ENCODE measurements around the gene AGBL1. TPM values are rescaled to one million over a fixed set of nuclear protein-coding genes. Genes with fewer than 3 reads are reported as not detected.

Gene AGBL1
- total and polyA plus RNA-seq, 2 experiments from 2014 or later, result 0.03 TPM; not detected in 1

DNA sequence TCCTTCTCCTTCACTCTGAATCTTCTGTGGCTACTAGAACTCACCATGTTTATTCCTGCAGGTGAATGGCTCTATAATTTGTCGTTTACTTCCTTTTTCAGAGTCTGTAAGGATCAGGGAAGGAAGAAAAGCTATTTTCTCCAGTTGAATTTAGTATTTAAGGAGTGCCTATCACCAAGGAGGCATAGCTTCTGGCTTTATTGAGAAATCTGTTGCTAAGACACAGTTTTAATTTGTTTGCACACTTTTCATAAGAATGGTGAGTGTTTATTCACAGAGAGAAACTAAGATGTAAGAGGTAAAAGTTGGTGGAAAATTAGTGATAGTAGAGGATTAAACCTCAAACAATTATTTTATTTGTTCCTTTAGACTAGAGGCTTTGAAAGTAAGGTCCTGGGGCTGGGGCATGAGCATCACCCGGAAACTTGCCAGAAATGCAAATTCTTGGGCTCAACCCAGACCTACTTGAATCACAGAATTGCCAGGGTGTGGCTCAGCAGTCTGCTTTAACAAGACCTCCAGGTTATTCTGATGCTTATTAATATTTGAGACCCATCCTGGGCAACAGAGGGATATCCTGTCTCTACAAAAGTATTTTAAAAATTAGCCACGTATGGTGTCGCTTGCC lies 461.3 kb downstream of the AGBL1 start:
- H3K27ac Mint-ChIP-seq, result no peak overlapping the region
- H3K4me3 Mint-ChIP-seq, result no peak overlapping the region
- no peaks in the 10 kb centered on the region for H3K9me3 Mint-ChIP-seq
- no peaks in the 10 kb centered on the region for H3K36me3 Mint-ChIP-seq (ENCODE audit: low read depth)
- H3F3A ChIP-seq (replicated peaks; ENCODE audit: low read depth), result no peaks in the 10 kb centered on the region
- no peak overlapping the region for H3K4me3 ChIP-seq
- peaks cover 2% of the 10 kb centered on the region for H3K27me3 Mint-ChIP-seq (ENCODE audit: insufficient read depth, low read depth, poor library complexity)
- H3K27me3 ChIP-seq (ENCODE audit: insufficient read depth), result no peaks in the 10 kb centered on the region
- 0 out of 2 replicates have a peak overlapping the region, but pooled peaks have one; percentile 53 for H2AFZ ChIP-seq
- no peak for ATAC-seq
- H3K79me2 ChIP-seq (replicated peaks; ENCODE audit: insufficient read depth), result no peaks in the 10 kb centered on the region
- H3K9me2 ChIP-seq (ENCODE audit: insufficient read depth), result peaks cover 21% of the 10 kb centered on the region
- H3K27ac ChIP-seq (ENCODE audit: low read depth), result no peak overlapping the region
- no peak for DNase-seq (ENCODE audit: low spot score)
- no peak overlapping the region for H3K4me2 ChIP-seq
- H3K4me1 Mint-ChIP-seq, result no peaks in the 10 kb centered on the region
- TF ChIP-seq NANOG (IDR thresholded peaks at IDR 0.05; ENCODE audit: borderline replicate concordance), result no peak
- no peak for TF ChIP-seq POLR2AphosphoS5 (IDR thresholded peaks at IDR 0.05; ENCODE audit: low read depth)
- TF ChIP-seq, protein P1, sequence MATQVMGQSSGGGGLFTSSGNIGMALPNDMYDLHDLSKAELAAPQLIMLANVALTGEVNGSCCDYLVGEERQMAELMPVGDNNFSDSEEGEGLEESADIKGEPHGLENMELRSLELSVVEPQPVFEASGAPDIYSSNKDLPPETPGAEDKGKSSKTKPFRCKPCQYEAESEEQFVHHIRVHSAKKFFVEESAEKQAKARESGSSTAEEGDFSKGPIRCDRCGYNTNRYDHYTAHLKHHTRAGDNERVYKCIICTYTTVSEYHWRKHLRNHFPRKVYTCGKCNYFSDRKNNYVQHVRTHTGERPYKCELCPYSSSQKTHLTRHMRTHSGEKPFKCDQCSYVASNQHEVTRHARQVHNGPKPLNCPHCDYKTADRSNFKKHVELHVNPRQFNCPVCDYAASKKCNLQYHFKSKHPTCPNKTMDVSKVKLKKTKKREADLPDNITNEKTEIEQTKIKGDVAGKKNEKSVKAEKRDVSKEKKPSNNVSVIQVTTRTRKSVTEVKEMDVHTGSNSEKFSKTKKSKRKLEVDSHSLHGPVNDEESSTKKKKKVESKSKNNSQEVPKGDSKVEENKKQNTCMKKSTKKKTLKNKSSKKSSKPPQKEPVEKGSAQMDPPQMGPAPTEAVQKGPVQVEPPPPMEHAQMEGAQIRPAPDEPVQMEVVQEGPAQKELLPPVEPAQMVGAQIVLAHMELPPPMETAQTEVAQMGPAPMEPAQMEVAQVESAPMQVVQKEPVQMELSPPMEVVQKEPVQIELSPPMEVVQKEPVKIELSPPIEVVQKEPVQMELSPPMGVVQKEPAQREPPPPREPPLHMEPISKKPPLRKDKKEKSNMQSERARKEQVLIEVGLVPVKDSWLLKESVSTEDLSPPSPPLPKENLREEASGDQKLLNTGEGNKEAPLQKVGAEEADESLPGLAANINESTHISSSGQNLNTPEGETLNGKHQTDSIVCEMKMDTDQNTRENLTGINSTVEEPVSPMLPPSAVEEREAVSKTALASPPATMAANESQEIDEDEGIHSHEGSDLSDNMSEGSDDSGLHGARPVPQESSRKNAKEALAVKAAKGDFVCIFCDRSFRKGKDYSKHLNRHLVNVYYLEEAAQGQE (IDR thresholded peaks at IDR 0.05; ENCODE audit: unreplicated experiment), result no peak
- TF ChIP-seq, protein P2, sequence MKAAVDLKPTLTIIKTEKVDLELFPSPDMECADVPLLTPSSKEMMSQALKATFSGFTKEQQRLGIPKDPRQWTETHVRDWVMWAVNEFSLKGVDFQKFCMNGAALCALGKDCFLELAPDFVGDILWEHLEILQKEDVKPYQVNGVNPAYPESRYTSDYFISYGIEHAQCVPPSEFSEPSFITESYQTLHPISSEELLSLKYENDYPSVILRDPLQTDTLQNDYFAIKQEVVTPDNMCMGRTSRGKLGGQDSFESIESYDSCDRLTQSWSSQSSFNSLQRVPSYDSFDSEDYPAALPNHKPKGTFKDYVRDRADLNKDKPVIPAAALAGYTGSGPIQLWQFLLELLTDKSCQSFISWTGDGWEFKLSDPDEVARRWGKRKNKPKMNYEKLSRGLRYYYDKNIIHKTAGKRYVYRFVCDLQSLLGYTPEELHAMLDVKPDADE (IDR thresholded peaks at IDR 0.05), result no peak
- TF ChIP-seq STAT1 (IDR thresholded peaks at IDR 0.05; ENCODE audit: unreplicated experiment), result no peak
- TF ChIP-seq, protein P3, sequence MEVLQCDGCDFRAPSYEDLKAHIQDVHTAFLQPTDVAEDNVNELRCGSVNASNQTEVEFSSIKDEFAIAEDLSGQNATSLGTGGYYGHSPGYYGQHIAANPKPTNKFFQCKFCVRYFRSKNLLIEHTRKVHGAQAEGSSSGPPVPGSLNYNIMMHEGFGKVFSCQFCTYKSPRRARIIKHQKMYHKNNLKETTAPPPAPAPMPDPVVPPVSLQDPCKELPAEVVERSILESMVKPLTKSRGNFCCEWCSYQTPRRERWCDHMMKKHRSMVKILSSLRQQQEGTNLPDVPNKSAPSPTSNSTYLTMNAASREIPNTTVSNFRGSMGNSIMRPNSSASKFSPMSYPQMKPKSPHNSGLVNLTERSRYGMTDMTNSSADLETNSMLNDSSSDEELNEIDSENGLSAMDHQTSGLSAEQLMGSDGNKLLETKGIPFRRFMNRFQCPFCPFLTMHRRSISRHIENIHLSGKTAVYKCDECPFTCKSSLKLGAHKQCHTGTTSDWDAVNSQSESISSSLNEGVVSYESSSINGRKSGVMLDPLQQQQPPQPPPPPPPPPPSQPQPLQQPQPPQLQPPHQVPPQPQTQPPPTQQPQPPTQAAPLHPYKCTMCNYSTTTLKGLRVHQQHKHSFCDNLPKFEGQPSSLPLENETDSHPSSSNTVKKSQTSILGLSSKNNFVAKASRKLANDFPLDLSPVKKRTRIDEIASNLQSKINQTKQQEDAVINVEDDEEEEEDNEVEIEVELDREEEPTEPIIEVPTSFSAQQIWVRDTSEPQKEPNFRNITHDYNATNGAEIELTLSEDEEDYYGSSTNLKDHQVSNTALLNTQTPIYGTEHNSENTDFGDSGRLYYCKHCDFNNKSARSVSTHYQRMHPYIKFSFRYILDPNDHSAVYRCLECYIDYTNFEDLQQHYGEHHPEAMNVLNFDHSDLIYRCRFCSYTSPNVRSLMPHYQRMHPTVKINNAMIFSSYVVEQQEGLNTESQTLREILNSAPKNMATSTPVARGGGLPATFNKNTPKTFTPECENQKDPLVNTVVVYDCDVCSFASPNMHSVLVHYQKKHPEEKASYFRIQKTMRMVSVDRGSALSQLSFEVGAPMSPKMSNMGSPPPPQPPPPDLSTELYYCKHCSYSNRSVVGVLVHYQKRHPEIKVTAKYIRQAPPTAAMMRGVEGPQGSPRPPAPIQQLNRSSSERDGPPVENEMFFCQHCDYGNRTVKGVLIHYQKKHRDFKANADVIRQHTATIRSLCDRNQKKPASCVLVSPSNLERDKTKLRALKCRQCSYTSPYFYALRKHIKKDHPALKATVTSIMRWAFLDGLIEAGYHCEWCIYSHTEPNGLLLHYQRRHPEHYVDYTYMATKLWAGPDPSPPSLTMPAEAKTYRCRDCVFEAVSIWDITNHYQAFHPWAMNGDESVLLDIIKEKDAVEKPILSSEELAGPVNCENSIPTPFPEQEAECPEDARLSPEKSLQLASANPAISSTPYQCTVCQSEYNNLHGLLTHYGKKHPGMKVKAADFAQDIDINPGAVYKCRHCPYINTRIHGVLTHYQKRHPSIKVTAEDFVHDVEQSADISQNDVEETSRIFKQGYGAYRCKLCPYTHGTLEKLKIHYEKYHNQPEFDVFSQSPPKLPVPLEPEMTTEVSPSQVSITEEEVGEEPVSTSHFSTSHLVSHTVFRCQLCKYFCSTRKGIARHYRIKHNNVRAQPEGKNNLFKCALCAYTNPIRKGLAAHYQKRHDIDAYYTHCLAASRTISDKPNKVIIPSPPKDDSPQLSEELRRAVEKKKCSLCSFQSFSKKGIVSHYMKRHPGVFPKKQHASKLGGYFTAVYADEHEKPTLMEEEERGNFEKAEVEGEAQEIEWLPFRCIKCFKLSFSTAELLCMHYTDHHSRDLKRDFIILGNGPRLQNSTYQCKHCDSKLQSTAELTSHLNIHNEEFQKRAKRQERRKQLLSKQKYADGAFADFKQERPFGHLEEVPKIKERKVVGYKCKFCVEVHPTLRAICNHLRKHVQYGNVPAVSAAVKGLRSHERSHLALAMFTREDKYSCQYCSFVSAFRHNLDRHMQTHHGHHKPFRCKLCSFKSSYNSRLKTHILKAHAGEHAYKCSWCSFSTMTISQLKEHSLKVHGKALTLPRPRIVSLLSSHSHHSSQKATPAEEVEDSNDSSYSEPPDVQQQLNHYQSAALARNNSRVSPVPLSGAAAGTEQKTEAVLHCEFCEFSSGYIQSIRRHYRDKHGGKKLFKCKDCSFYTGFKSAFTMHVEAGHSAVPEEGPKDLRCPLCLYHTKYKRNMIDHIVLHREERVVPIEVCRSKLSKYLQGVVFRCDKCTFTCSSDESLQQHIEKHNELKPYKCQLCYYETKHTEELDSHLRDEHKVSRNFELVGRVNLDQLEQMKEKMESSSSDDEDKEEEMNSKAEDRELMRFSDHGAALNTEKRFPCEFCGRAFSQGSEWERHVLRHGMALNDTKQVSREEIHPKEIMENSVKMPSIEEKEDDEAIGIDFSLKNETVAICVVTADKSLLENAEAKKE (CRISPR knock-in tag; IDR thresholded peaks at IDR 0.05), result no peak
- no peak for TF ChIP-seq ZNF114 (CRISPR knock-in tag; IDR thresholded peaks at IDR 0.05)
- no peak for TF ChIP-seq JUNB (IDR thresholded peaks at IDR 0.05; ENCODE audit: unreplicated experiment)
- TF ChIP-seq ZNF331 (CRISPR knock-in tag; IDR thresholded peaks at IDR 0.05; ENCODE audit: low read depth), result no peak
- TF ChIP-seq EZH2phosphoT487 (IDR thresholded peaks at IDR 0.05; ENCODE audit: unreplicated experiment), result no peak
- no peak for TF ChIP-seq CREB1 (CRISPR knock-in tag; IDR thresholded peaks at IDR 0.05; ENCODE audit: low read depth)
- TF ChIP-seq, protein P4, sequence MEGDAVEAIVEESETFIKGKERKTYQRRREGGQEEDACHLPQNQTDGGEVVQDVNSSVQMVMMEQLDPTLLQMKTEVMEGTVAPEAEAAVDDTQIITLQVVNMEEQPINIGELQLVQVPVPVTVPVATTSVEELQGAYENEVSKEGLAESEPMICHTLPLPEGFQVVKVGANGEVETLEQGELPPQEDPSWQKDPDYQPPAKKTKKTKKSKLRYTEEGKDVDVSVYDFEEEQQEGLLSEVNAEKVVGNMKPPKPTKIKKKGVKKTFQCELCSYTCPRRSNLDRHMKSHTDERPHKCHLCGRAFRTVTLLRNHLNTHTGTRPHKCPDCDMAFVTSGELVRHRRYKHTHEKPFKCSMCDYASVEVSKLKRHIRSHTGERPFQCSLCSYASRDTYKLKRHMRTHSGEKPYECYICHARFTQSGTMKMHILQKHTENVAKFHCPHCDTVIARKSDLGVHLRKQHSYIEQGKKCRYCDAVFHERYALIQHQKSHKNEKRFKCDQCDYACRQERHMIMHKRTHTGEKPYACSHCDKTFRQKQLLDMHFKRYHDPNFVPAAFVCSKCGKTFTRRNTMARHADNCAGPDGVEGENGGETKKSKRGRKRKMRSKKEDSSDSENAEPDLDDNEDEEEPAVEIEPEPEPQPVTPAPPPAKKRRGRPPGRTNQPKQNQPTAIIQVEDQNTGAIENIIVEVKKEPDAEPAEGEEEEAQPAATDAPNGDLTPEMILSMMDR (conservative IDR thresholded peaks at IDR 0.05; ENCODE audit: low read depth in 2 of 2), result no peak
- TF ChIP-seq EZH2 (IDR thresholded peaks at IDR 0.05; ENCODE audit: low read depth, unreplicated experiment), result no peak
- no peaks in the 10 kb centered on the region for H4K20me1 ChIP-seq (replicated peaks; ENCODE audit: insufficient read depth)
- H3K36me3 ChIP-seq (ENCODE audit: insufficient read depth), result no peaks in the 10 kb centered on the region
- no peaks in the 10 kb centered on the region for H3K4me1 ChIP-seq (ENCODE audit: insufficient read depth)

Measured in GM23338 (cell line).